Heart left ventricle (tissue), 13 donors: ENCODE results near the gene CDK5.

ENCODE experiments used
- POLR2A ChIP-seq, 2 donors: fragments of 450-650 bp; IDR thresholded peaks; one replicate each; pipeline ENCODE4 v1.6.1; 2017; ENCODE audit warnings: antibody characterized with exemption in 2 of 2, mild to moderate bottlenecking in 2 of 2, moderate library complexity in 2 of 2
- TF ChIP-seq, protein P1 (sequence below), 12 donors: fragments of 200-600 bp; sonication (generic) in 4 of 12; IDR thresholded peaks; one replicate each; pipeline versions ENCODE4 v1.5.0 to v1.8.0; 2018 to 2022; ENCODE audit warnings: antibody characterized with exemption in 12 of 12, mild to moderate bottlenecking in 5 of 12
- donor health status: ischemic (EF 13 %, LVEDD 7.1; RV severe dilation, severe dysfunction).
- donor health status: DM: no; HTN: yes; CAD: no.
- donor health status: DM: no; HTN: no; CAD: no.
- donor health status: ischemic (EF 25% LVEDD 6.9; RV normal size, moderate dysfunction).
- donor health status: ischemic (EF 25% LVEDD 5.7; RV mildly dilated, moderate dysfunction).
- donor health status: ischemic (EF 35%, LVEDD 5.7; RV mildly dilated, moderate dysfunction).
- donor health status: nonischemic (EF 11% LVEDD 7.7; RV severe dilation, severe dysfunction).
- donor health status: DM: yes; HTN: yes; CAD: no.
- donor health status: PGD.
- donor health status: ischemic (EF 29% LVEDD 5.4; RV normal size, mild dysfunction).
- donor health status: nonischemic (EF 23%, LVEDD 6.1; RV moderate dilation, normal function).

DNA sequence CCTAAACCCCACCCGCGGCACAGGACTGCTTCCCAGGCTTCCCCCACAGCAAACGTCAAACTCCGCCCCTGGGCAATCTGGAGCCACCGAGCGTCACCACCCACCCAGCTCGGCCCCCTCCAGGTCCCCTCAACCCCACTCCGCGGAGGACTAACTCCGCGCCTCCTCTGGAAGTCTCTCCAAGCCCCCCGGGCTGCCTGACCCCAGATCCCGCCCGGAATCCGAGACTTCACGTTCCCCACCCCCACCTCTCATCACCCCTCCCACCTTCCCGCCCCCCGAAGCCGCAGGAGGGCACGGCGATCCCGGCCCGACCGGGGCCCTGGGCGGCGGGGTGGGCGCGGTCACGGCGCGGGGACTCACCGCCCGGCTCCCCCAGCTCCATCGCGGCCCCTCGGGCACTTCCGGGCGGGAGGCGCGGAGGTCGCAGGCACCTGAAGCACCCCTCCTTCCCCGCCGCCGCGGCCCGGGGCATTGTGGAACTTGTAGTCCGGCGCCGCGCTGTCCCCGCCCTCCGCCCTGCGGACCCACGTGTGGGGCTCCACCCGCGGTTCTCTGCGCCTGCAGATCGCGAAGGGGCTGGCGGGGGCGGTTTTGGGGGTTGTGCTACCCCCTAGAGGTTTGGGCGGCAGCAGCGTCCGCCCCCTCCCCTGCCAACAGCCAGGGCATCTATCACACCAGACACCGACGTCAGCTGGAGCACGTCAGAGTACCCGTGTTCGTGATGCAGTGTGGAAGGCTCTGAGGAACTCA, 25.6 kb upstream of the CDK5 start, which contains the start of gene TMUB1:
- TF ChIP-seq, protein P1, sequence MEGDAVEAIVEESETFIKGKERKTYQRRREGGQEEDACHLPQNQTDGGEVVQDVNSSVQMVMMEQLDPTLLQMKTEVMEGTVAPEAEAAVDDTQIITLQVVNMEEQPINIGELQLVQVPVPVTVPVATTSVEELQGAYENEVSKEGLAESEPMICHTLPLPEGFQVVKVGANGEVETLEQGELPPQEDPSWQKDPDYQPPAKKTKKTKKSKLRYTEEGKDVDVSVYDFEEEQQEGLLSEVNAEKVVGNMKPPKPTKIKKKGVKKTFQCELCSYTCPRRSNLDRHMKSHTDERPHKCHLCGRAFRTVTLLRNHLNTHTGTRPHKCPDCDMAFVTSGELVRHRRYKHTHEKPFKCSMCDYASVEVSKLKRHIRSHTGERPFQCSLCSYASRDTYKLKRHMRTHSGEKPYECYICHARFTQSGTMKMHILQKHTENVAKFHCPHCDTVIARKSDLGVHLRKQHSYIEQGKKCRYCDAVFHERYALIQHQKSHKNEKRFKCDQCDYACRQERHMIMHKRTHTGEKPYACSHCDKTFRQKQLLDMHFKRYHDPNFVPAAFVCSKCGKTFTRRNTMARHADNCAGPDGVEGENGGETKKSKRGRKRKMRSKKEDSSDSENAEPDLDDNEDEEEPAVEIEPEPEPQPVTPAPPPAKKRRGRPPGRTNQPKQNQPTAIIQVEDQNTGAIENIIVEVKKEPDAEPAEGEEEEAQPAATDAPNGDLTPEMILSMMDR (IDR thresholded peaks at IDR 0.05): no peak
- peak in 1 of 2 donors; percentile 75 for TF ChIP-seq POLR2A (IDR thresholded peaks at IDR 0.05)
